Effector CD4-positive, alpha-beta T cell (primary cell): ENCODE measurements around the gene IQUB.
A peak's percentile ranks its signal among the peaks of the same experiment; 100 is the strongest.
"Not testable (repeated sequence)": the region's sequence is repeated elsewhere in the genome, so short reads cannot be mapped to it uniquely, and the experiment has no call there.

Experiments used
- DNase-seq: peaks from one replicate; pipeline ENCODE4 v3.0.0-alpha.2; 2020

Gene IQUB

GRCh38 chr7:123538897-123539296 is 4.5 kb upstream of the IQUB start:
- no peak for DNase-seq

- no peak for DNase-seq
Measured at GRCh38 chr7:123538189-123538714, 3.9 kb upstream of the IQUB start.

GRCh38 chr7:123537026-123537642 is 2.7 kb upstream of the IQUB start:
- DNase-seq: no peak

- DNase-seq: no peak
Measured at GRCh38 chr7:123535517-123535916, 1.1 kb upstream of the IQUB start.

DNA sequence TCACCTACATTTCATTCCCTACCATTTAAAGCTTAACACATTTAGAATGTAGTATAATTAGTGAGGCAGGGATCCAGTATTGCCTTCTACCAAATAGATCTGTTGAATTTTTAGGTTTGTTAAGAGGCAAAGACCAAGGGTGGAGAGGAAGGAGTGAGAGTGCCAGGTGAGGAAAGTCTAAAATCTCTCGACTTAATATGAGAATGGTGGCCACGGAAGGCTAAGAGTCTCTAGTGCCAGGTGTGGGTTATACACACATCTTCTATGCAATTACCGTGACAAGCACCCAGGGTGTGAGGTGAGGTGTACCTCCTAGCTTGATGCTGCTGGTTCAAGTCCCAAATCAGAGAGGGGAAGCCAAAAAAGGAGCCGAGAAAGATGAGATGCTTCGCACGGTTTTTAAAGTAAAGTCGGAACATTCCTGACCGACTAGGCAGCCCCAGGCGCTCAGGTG is 439 bp downstream of the IQUB start:
- DNase-seq: peak; percentile 6

- DNase-seq: no peak
Measured at GRCh38 chr7:123533553-123533917, 860 bp downstream of the IQUB start.

DNA sequence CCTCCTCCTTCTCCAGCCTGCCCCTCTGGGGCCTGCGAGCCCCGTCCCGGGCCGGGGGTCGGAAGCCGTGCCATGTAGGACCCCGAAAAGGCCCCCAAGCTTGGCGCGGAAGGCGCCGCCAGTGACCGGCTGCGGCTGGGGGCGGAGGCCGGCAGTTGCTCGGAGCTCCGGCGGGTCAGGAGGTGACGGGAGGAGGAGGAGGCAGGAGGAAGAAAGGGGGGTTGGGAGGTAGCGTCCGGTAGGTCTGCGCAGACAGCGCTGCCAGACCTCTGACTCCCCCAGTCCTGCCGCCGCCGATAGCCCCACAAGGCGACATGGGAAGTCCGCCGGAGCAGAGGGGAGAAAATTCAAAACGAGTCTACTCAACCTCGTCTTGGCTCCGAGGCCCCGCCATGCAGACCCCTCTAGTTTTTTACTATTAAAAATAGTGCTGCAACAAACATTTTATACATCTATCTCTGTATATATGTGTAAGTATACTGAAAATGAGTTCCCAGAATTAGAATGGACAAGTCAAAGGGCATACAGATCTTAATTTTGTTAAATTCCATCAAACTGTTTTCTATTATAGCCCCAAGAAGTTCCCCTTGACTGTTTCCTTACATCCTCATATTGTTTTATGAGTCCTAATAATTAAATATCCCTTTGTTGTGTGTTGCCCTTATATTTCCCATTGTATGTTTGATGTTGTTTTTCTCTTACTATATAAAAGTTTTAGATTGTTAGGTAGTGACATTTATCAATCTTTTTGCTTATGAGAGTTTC is 1.4 kb downstream of the IQUB start:
- not testable (repeated sequence) for DNase-seq

GRCh38 chr7:123532343-123532742 is 2.1 kb downstream of the IQUB start:
- not testable (repeated sequence) for DNase-seq

GRCh38 chr7:123530035-123530591 is 4.3 kb downstream of the IQUB start:
- not testable (repeated sequence) for DNase-seq

- no peak for DNase-seq
Measured at GRCh38 chr7:123528265-123528664, 6.1 kb downstream of the IQUB start.

- not testable (repeated sequence) for DNase-seq
Measured at GRCh38 chr7:123527712-123528225, 6.6 kb downstream of the IQUB start.

- DNase-seq: not testable (repeated sequence)
Measured at GRCh38 chr7:123526533-123526932, 7.9 kb downstream of the IQUB start.

- DNase-seq: no peak
Measured at GRCh38 chr7:123522066-123522465, 12.3 kb downstream of the IQUB start.

DNA sequence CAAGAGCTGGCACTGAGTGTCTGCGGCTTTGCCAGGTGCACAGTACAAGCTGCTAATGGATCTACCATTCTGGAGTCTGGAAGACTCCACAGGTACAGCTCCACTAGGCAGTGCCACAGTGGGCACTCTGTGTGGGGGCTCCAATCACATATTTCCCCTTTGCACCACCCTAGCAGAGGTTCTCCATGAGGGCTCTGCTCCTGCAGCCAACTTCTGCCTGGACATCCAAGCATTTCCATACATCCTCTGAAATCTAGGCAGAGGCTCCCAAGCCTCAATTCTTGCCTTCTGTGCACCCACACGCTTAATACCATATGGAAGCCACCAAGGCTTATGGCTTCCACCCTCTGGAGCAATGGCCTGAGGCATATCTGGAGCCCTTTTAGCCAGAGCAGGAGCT is 29.2 kb downstream of the IQUB start:
- no peak for DNase-seq

- DNase-seq: no peak
Measured at GRCh38 chr7:123502201-123502600, 32.2 kb downstream of the IQUB start.

DNA sequence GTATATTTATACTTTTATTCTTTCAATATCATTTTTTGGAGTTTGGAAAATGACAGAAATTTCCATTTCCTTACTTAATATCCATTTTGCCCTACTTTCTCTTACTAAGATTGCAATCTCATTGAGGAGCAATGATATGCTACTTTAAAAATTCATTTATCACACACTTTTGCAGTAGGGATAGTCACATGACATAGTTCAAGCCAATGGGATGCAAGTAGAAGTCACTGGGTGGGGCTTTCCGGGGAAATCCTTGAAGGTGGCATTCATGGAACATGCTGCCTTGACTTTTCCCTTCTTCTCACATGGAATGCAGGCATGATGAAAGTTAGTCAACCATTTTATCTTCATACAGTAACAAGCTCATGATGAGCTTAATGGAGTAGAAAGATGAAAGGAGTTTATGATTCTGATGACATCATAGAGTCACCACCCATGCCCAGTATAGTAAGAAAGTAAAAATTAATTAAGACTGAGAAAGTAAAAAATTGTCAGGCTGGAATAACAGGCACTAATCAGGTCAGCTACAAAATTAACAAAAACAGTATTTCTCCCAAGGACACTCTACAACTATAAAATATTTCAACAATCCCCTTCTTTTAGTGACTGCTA is 33.4 kb downstream of the IQUB start:
- DNase-seq: no peak

DNA sequence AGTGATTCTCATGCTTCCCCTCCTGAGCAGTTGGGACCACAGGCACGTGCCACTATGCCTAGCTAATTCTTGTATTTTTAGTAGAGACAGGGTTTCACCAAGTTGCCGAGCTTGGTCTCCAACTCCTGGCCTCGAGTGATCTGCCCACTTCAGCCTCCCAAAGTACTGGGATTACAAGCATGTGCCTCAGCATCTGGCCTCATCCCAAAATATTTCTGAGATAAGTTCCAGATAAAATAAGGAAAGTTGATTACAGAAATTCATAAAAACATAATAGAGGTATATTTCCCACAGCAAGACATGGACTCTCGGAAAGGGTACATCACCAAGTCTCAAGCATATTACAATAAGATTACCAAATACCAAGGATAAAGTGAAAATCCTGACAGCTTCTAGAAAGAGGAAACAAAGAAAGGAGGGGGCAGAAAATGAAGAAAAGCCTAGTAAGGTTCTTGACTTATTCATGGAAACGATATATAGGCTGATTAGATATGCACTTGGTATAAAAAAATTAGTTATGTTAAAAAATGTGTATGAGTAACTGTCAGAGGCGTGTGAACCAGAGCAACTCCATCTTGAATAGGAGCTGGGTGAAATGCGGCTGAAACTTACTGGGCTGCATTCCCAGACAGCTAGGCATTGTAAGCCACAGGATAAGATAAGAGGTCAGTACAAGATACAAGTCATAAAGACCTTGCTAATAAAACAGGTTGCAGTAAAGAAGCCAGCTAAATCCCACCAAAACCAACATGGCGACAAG is 35.0 kb downstream of the IQUB start:
- no peak for DNase-seq

GRCh38 chr7:123498601-123499000 is 35.8 kb downstream of the IQUB start:
- no peak for DNase-seq

DNA sequence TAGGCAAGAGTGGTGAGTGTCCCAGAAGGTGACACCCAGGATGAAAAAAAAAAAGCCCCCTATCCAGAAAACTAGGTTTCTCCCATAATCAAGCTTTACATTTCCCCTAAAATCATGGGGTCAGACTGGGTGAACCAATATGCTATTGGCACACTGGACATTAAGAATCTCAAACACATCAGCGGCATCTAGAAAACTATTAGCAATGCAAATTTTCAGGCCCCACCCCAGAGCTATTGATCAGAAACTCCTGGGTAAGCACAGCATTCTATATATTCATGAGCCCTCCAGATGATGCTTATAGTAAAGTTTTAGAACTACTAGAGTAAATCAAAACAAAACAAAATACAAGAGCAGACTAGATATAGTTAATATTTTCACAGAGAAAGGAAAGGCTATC is 36.4 kb downstream of the IQUB start:
- DNase-seq: no peak

DNA sequence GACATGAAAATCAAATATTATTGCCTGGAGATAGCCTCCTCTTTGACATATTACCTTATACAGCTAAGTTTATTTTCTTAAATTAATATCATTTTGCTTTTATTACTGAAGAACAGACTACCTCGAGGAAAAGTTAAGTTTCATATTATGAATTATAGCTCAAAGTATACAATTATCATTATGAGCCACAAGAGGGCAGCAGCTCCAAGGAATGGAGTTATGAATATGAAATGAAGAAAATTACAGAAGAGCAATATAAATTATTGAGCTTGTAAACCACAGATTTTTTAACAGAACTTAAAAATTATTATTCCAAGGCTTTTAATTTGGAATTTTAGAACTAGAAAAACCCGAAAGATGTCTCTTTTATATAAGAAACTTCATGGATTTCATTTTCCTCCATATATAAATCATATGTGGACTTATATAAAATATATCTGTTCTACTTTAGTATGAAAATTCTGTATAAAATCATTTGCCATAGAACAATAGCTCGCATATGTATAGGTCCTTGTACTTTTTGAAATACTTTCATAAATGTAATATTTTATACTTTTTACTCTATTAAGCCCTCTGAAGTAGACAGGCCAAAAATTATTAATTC is 40.1 kb downstream of the IQUB start:
- peak; percentile 14 for DNase-seq

DNA sequence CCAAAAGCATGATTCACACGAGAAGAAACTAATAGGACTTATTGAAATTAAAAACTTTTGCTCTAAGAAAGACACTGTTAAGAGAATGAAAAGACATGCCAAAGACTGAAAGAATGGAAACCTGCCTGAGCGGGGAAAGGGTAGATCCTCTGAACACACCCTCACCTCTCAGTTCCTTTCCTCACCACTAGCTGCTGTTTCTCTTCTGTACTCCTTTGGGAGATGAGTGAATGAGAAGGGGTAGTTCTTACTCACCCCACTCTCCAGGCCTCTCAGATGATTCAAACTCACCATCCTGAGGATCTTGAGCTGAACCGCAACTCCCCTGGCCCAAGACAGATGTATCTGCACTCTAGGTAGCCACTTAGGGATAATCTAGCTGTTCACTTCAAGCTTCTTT is 41.9 kb downstream of the IQUB start:
- no peak for DNase-seq

DNA sequence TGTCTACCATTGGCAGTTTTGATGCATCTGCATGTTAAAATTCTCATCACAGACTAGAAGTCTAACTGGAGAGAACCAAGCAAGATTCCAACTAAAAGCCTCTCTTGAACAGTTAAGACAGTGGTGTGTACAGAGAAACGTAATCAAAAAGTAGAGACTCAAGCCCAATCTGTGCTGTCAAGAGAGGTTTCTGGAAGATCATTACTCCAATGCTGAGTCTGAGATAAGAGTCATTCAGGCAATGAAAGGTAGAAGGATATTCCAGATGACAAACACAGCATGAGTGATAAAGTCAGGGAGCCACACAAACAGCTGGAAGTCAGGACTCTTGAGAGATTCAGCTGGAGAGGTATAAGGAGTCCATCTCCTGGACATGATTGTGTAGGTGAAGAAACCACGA is 48.7 kb downstream of the IQUB start:
- no peak for DNase-seq
